NB4 (cell line): ENCODE results near the gene HTR1A.

Experiments
- DNase-seq: peaks from one replicate; pipeline ENCODE4 v3.0.0; 2010; ENCODE audit warnings: low read depth
- H3K4me3 ChIP-seq: one replicate; pipeline ENCODE4 v1.5.1; 2011; ENCODE audit warnings: mild to moderate bottlenecking, low read depth, low read length, moderate library complexity
- MYC ChIP-seq: IDR thresholded peaks from 2 replicates; pipeline ENCODE4 v1.6.1; 2011; ENCODE audit warnings: low read depth, low read length
- POLR2A ChIP-seq: IDR thresholded peaks from 2 replicates; pipeline ENCODE4 v1.6.1; 2011; ENCODE audit warnings: mild to moderate bottlenecking; ENCODE audit not compliant: insufficient read length; ENCODE audit errors: extremely low read depth
- TF ChIP-seq, protein P1 (sequence below): IDR thresholded peaks from one replicate; pipeline ENCODE4 v1.5.1; 2012; ENCODE audit warnings: low read depth, low read length
- TF ChIP-seq, protein P2 (sequence below): IDR thresholded peaks from 2 replicates; pipeline ENCODE4 v1.6.1; 2011; ENCODE audit warnings: low read depth, low read length

HTR1A gene

DNA sequence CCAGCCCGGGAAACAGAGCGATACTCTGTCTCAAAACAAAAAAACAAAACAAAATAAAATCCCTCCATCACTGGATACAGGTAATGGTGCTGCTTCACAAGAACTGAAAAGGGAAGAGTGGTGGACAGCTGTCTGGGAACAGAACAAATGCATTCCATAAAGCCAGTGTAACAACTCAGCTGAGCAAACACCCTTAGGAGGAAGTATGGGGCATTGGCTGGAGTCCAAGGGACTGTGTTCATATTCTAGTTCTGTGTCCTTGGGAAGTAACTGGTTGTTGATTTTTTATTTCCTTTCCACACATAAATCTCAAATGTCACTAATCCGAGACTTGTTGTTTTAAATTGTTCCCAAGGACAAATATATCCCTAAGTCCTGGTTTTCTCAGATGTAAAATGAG is 38.3 kb downstream of the HTR1A start:
- TF ChIP-seq POLR2A (no peak), MYC (no peak)
- TF ChIP-seq, protein P1, sequence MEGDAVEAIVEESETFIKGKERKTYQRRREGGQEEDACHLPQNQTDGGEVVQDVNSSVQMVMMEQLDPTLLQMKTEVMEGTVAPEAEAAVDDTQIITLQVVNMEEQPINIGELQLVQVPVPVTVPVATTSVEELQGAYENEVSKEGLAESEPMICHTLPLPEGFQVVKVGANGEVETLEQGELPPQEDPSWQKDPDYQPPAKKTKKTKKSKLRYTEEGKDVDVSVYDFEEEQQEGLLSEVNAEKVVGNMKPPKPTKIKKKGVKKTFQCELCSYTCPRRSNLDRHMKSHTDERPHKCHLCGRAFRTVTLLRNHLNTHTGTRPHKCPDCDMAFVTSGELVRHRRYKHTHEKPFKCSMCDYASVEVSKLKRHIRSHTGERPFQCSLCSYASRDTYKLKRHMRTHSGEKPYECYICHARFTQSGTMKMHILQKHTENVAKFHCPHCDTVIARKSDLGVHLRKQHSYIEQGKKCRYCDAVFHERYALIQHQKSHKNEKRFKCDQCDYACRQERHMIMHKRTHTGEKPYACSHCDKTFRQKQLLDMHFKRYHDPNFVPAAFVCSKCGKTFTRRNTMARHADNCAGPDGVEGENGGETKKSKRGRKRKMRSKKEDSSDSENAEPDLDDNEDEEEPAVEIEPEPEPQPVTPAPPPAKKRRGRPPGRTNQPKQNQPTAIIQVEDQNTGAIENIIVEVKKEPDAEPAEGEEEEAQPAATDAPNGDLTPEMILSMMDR: no peak
- TF ChIP-seq, protein P2, sequence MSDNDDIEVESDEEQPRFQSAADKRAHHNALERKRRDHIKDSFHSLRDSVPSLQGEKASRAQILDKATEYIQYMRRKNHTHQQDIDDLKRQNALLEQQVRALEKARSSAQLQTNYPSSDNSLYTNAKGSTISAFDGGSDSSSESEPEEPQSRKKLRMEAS: no peak
- DNase-seq: no peak
- no peak overlapping the region for H3K4me3 ChIP-seq

DNA sequence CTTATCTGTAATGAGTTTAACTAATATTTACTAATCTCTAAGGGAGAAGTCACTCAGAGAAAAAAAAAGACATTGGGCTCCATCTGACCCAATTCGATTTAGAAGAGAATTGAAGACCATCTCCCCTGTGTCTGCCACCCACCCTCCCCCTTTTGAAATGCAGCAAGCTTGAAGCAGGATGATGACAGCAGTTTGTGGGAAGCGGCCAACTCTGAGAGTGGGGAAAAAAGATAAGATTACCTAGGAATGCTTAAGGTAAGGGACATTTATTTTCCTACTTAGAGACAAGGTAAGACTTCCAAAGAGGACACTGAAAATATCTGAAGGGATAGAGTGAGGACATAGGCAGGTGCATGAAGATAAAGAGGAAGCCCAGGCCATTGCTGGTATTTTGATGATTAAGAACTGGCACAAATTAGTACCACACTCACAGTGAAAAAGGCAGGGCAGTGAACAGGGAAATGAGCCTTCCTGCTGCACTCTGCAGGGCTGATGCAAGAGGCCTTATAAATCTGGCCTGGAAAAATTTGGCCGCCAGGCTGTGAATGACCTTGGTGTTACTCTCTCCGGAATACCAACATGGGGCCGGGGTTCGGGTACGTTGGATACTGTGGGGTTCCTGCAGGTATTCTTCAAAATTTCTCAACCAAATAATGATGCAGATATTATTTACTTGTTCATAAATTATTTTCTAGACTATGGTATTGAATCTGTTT is 42.3 kb downstream of the HTR1A start:
- no peak for TF ChIP-seq MYC
- no peak for TF ChIP-seq POLR2A
- TF ChIP-seq, protein P1: no peak
- TF ChIP-seq, protein P2: no peak
- no peak overlapping the region for H3K4me3 ChIP-seq
- no peak for DNase-seq

DNA sequence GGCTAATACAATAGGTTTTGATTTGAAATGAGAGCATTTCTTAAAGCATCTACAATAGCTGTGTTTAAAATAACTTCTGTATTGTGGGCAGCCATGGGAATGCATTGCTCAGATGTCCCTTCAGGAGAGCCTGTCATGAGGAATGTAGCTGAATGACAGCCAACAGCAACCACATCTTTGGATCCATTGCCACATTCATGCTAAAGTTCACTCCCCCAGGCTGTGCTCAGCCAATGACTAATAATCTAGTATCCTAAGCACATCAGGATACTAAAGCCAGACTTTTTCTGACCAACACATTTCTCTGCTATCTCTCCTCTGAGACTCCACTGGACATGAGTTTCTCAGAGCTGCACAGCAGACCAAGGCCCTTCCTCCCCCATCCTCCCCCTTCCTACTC is 45.5 kb downstream of the HTR1A start:
- TF ChIP-seq MYC: no peak
- TF ChIP-seq, protein P1: no peak
- TF ChIP-seq POLR2A: no peak
- TF ChIP-seq, protein P2: no peak
- DNase-seq: no peak
- no peak overlapping the region for H3K4me3 ChIP-seq

DNA sequence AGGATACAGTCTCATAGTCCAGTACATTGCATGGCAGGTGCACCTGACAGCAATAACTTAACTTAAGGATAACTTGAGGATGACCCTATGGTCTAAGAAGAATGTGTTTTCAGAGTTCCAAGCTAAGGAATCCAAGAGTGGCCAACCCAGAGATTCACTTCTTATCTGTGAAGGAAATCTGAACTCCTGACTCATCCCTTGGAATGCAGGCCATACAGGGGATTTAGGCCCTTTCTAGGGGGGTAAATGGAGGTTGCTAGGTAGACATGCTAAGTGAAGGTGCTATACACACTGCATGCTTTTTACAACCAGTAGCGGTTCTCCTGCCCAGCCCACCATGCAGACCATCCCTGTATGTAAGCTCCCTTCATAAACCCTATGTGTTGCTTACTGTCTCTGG is 50.4 kb downstream of the HTR1A start:
- no peak for DNase-seq
- no peak overlapping the region for H3K4me3 ChIP-seq
- TF ChIP-seq, protein P2: no peak
- TF ChIP-seq, protein P1: no peak
- no peak for TF ChIP-seq POLR2A
- no peak for TF ChIP-seq MYC
